Cardiac muscle cell (in vitro differentiated cells and primary cell): Measurements from ENCODE around the gene SFSWAP. TPM values are rescaled to one million over a fixed set of nuclear protein-coding genes. Genes with fewer than 3 reads are reported as not detected.
"Not testable (repeated sequence)": the region's sequence is repeated elsewhere in the genome, so short reads cannot be mapped to it uniquely, and the experiment has no call there.

Experiments used
- DNase-seq, 2 donors: peaks; one replicate each; pipeline versions ENCODE4 v3.0.0 to v3.0.0-alpha.2; 2010 to 2017; ENCODE audit warnings: low read depth in 1 of 2, low spot score in 1 of 2
- H3K27ac ChIP-seq: fragments of 200-600 bp; sonication (generic); 2 replicates; pipeline ENCODE4 v1.5.1; 2016
- H3K27me3 ChIP-seq: fragments of 200-600 bp; sonication (generic); 2 replicates; pipeline ENCODE4 v1.6.0; 2016; ENCODE audit warnings: control low read depth
- H3K36me3 ChIP-seq: fragments of 200-600 bp; sonication (generic); 2 replicates; pipeline ENCODE4 v1.5.1; 2016; ENCODE audit warnings: control low read depth
- H3K4me1 ChIP-seq: fragments of 200-600 bp; sonication (generic); 2 replicates; pipeline ENCODE4 v1.8.1; 2017; ENCODE audit warnings: low read depth, mild to moderate bottlenecking, mixed run types
- H3K4me3 ChIP-seq: fragments of 200-600 bp; sonication (generic); 2 replicates; pipeline ENCODE4 v1.5.1; 2016; ENCODE audit warnings: mild to moderate bottlenecking
- H3K9me3 ChIP-seq: fragments of 200-600 bp; sonication (generic); 2 replicates; pipeline ENCODE4 v1.5.1; 2017; ENCODE audit warnings: low read depth, mild to moderate bottlenecking, control low read depth
- polyA plus RNA-seq: library from polyadenylated mRNA; unstranded; fragments of >200 nt; fragmentation: Nextera tagmentation; extraction: Ambion mirVana; gene quantifications from 2 replicates; pipeline ENCODE4 v1.2.1, GENCODE V29; 2016
- total RNA-seq: library from RNA; depleted of rRNA; stranded (reverse); fragments of >200 nt; gene quantifications from 2 replicates; pipeline ENCODE4 v1.2.3, GENCODE V29; 2016
- TF ChIP-seq, protein P1 (sequence below): IDR thresholded peaks from 2 replicates; pipeline ENCODE4 v1.5.1; 2012; ENCODE audit warnings: low read depth, mild to moderate bottlenecking, low read length

SFSWAP gene
- total and polyA plus RNA-seq, 2 experiments from 2014 or later = 24.1 to 44.8 TPM

GRCh38 chr12:131774576-131775391, 63.9 kb downstream of the SFSWAP start:
- DNase-seq = no peak
- TF ChIP-seq, protein P1, sequence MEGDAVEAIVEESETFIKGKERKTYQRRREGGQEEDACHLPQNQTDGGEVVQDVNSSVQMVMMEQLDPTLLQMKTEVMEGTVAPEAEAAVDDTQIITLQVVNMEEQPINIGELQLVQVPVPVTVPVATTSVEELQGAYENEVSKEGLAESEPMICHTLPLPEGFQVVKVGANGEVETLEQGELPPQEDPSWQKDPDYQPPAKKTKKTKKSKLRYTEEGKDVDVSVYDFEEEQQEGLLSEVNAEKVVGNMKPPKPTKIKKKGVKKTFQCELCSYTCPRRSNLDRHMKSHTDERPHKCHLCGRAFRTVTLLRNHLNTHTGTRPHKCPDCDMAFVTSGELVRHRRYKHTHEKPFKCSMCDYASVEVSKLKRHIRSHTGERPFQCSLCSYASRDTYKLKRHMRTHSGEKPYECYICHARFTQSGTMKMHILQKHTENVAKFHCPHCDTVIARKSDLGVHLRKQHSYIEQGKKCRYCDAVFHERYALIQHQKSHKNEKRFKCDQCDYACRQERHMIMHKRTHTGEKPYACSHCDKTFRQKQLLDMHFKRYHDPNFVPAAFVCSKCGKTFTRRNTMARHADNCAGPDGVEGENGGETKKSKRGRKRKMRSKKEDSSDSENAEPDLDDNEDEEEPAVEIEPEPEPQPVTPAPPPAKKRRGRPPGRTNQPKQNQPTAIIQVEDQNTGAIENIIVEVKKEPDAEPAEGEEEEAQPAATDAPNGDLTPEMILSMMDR = no peak
- Histone ChIP-seq H3K4me1 (peaks cover 7% of the 10 kb centered on the region), H3K4me3 (no peak overlapping the region), H3K36me3 (peaks cover 38% of the 10 kb centered on the region), H3K9me3 (no peaks in the 10 kb centered on the region), H3K27me3 (no peaks in the 10 kb centered on the region), H3K27ac (peak overlapping the region; percentile 51)

DNA sequence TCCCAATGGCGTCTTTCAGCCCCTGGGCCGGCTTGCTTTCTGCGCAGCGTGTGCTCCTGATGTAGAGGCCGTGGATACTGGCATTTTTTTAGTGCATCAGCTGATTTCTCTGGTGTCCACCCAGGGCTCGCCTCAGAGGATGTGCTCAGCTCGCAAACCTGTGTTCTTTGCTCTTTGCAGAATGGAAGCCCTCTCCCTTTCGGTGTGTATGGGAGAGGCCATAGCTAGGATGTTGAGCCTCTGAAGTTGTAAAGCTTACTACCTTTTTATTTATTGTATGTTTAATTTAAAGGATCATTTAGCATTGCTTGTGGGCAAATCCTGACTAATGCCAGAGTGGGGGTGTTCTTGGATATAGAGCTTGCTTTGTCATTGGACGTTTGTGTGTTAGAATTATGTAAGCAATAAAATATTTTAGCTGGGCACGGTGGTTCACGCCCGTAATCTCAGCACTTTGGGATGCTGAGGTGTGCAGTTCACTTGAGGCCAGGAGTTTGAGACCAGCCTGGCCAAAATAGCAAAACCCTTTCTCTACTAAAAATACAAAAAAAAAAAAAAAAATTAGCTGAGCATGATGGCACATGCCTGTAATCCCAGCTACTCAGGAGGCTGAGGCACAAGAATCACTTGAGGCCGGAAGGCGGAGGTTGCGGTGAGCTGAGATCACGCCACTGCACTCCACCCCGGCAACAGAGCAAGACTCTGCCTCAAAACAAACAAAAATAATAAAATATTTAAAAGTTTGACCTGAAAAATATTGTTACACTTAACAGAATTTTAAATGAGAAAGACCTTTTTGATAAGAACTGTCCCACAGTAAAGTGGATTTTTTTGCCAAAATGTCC, 64.7 kb downstream of the SFSWAP start:
- DNase-seq = no peak
- H3K9me3 ChIP-seq = no peaks in the 10 kb centered on the region
- H3K27ac ChIP-seq = peak overlapping the region; percentile 16
- H3K4me1 ChIP-seq = peaks cover 7% of the 10 kb centered on the region
- TF ChIP-seq, protein P1 = no peak
- peaks cover 40% of the 10 kb centered on the region for H3K36me3 ChIP-seq
- no peak overlapping the region for H3K4me3 ChIP-seq
- H3K27me3 ChIP-seq = no peaks in the 10 kb centered on the region

DNA sequence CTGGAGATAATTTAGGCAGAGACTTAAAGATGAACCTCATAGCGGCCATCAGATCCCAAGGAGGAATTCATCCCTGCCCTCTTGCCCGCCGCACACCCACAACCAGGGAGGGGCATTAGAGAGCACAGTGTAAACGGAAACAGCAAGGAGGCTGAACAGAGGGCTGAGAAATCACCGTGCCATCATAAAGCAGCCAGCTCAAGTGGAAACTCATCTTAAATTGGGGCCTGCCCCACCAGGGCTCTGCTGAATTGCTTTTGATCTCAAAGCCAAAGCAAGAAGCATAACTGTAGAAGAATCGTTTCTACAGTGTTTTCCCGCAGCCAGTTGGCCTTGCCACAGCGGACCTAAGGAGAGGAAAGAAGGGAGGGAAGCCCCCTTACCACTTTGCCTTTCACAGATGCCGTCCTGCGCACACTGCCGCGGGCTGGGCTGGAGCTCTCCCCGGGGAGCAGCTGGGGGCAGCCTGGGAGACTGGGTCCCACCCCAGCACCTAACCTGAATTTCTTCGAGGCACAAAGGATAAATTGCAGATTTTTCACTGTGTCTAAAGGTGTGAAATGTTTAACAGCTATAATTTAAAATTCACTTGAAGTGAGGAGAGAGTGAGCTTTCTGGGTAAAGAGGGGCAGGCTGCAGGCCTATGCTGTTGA, 65.5 kb downstream of the SFSWAP start:
- Histone ChIP-seq H3K36me3 (peaks cover 36% of the 10 kb centered on the region), H3K4me3 (no peak overlapping the region), H3K9me3 (no peaks in the 10 kb centered on the region), H3K27me3 (no peaks in the 10 kb centered on the region), H3K27ac (no peak overlapping the region), H3K4me1 (peaks cover 7% of the 10 kb centered on the region)
- TF ChIP-seq, protein P1 = no peak
- no peak for DNase-seq

GRCh38 chr12:131777269-131777668, 66.4 kb downstream of the SFSWAP start:
- not testable (repeated sequence) for H3K27ac ChIP-seq, H3K4me3 ChIP-seq, H3K4me1 ChIP-seq, H3K27me3 ChIP-seq, DNase-seq, H3K9me3 ChIP-seq
- H3K36me3 ChIP-seq = peaks cover 40% of the 10 kb centered on the region

DNA sequence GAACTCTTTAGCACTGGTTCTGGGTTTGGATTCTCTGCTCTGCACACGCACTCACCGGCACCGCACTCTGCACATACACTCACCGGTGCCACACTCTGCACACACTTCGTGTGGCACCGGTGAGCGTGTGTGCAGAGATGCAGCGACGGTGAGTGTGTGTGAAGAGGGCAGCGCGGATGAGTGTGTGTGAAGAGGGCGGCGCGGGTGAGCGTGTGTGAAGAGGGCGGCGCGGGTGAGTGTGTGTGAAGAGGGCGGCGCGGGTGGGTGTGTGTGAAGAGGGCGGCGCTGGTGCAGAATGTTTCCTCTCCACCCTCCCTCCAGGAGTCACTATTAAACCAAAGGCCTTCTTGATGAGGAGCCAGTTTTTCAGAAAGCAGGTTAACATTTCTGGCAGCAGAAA, 68.1 kb downstream of the SFSWAP start:
- TF ChIP-seq, protein P1 = no peak
- Histone ChIP-seq H3K27ac (no peak overlapping the region), H3K4me3 (no peak overlapping the region), H3K27me3 (no peaks in the 10 kb centered on the region), H3K36me3 (peaks cover 44% of the 10 kb centered on the region), H3K9me3 (no peaks in the 10 kb centered on the region), H3K4me1 (peaks cover 7% of the 10 kb centered on the region)
- DNase-seq = no peak
